Measurements from ENCODE around the gene ODAD2. TPM values are rescaled to one million over a fixed set of nuclear protein-coding genes. Genes with fewer than 3 reads are reported as not detected.

ODAD2 gene
- total and polyA plus RNA-seq, 2 donors (not counting 3 experiments of a cell fraction or from before 2014, with no cell fraction given) = 1.1 to 4.4 TPM

DNA sequence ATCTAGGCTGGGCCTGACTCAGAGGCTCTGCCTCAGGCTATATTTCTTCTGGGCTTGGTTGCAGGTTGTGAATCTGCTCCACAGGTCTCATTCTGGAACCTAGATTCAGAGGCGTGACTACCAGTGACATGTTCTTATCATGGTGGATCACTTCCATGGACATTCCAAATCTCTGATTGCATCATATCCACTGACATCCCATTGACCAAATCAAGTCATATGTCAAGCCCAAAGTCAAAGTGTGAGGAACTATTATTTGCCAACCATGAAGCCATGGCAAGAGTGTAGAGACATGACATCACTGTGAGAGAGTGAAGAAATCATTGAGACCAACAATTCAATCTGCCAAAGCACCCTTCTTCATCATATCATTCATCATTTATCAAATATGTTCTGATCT lies 11.9 kb upstream of the ODAD2 start:
- no peak overlapping the region for H3K27ac ChIP-seq (ENCODE audit: insufficient read depth, low read depth, low read length)
- CTCF ChIA-PET = no interaction called here
- H2AFZ ChIP-seq (ENCODE audit: low read depth, low read length) = no peak overlapping the region
- no TSS peak for BruUV-seq (replicated peaks)
- DNase-seq (ENCODE audit: low read depth, low spot score) (no peak), FAIRE-seq (no peak)
- no peaks in the 10 kb centered on the region for H3K9me1 ChIP-seq (replicated peaks; ENCODE audit: control insufficient read depth, extremely low read depth, insufficient read depth, low read length)
- no peak overlapping the region for H3K9ac ChIP-seq (replicated peaks; ENCODE audit: extremely low read depth, insufficient read depth, low read length)
- H3K27me3 ChIP-seq (ENCODE audit: control insufficient read depth in 2 of 2, insufficient read depth in 2 of 2, low read length in 2 of 2) = no peaks in the 10 kb centered on the region
- POLR2A ChIA-PET = no interaction called here
- no peak overlapping the region for H3K4me2 ChIP-seq (ENCODE audit: insufficient read depth, low read length)
- no peaks in the 10 kb centered on the region for H3K9me3 ChIP-seq (replicated peaks; ENCODE audit: control insufficient read depth, insufficient read depth, low read length)
- no peak overlapping the region for H3K4me3 ChIP-seq (replicated peaks in 1 of 3; ENCODE audit: insufficient read depth in 1 of 3, low read depth in 1 of 3, low read length in 3 of 3)
- intact Hi-C loops (cut with micrococcal nuclease) (no loop called here), dilution Hi-C loops (cut with MboI; ENCODE audit: extremely low pct_ligation_motif_present, low sequenced_read_pairs) (no loop called here)
- H4K20me1 ChIP-seq (replicated peaks; ENCODE audit: control insufficient read depth, extremely low read depth, insufficient read depth, low read length) = no peaks in the 10 kb centered on the region
- no peak for TF ChIP-seq JUN (IDR thresholded peaks at IDR 0.05; ENCODE audit: borderline replicate concordance, insufficient read depth, insufficient read length, low read depth)
- H3K36me3 ChIP-seq (ENCODE audit: control insufficient read depth in 2 of 2, extremely low read depth in 1 of 2, insufficient read depth in 2 of 2, low read length in 2 of 2) = no peaks in the 10 kb centered on the region
- H3K4me1 ChIP-seq (ENCODE audit: control insufficient read depth, extremely low read depth, insufficient read depth, low read length) = peaks cover 19% of the 10 kb centered on the region
- no peaks in the 10 kb centered on the region for H3K79me2 ChIP-seq (ENCODE audit: control insufficient read depth, insufficient read depth, low read length)

DNA sequence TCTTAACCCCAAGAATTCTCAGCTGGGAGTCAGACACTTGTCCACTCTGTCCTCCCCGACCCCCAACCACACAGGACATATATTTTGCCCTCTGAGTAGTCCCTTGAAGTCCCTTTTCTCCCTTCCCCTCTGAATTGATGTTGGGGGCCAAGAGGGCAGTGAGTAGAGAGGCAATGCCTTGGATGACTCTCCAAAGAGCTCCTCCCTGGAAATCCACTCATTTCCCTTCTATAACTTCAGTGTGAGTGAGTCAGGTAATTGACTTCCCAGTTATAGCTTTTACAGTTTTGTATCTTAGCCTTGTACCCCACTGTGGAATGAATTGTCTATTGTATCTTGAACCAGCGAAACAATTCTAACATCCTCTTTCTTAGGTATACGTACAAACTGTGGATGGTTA lies 9.2 kb upstream of the ODAD2 start:
- H3K4me1 ChIP-seq (ENCODE audit: control insufficient read depth, extremely low read depth, insufficient read depth, low read length) = peaks cover 19% of the 10 kb centered on the region

More for the DNA sequence above, 9.2 kb upstream of the ODAD2 start:
- no peaks in the 10 kb centered on the region for H3K79me2 ChIP-seq (ENCODE audit: control insufficient read depth, insufficient read depth, low read length)
- H3K27me3 ChIP-seq (ENCODE audit: control insufficient read depth in 2 of 2, insufficient read depth in 2 of 2, low read length in 2 of 2) = no peaks in the 10 kb centered on the region
- dilution Hi-C loops (cut with MboI; ENCODE audit: extremely low pct_ligation_motif_present, low sequenced_read_pairs) (no loop called here), intact Hi-C loops (cut with micrococcal nuclease) (loop anchor here (1.0 to 5.0 kb wide), 2 partner anchors 10 to 44 kb away; no protein-coding TSS in a partner anchor)
- no peak overlapping the region for H2AFZ ChIP-seq (ENCODE audit: low read depth, low read length)
- no peaks in the 10 kb centered on the region for H4K20me1 ChIP-seq (replicated peaks; ENCODE audit: control insufficient read depth, extremely low read depth, insufficient read depth, low read length)
- H3K36me3 ChIP-seq (ENCODE audit: control insufficient read depth in 2 of 2, extremely low read depth in 1 of 2, insufficient read depth in 2 of 2, low read length in 2 of 2) = no peaks in the 10 kb centered on the region
- DNase-seq (ENCODE audit: low read depth, low spot score) = peak; percentile 48
- H3K4me3 ChIP-seq (replicated peaks in 1 of 3; ENCODE audit: insufficient read depth in 1 of 3, low read depth in 1 of 3, low read length in 3 of 3) = no peak overlapping the region
- no peak for TF ChIP-seq MYC (IDR thresholded peaks at IDR 0.05; ENCODE audit: low read depth, low read length)
- no peak for TF ChIP-seq POLR2A (IDR thresholded peaks at IDR 0.05; ENCODE audit: low read depth, low read length)
- TF ChIP-seq, protein P1, sequence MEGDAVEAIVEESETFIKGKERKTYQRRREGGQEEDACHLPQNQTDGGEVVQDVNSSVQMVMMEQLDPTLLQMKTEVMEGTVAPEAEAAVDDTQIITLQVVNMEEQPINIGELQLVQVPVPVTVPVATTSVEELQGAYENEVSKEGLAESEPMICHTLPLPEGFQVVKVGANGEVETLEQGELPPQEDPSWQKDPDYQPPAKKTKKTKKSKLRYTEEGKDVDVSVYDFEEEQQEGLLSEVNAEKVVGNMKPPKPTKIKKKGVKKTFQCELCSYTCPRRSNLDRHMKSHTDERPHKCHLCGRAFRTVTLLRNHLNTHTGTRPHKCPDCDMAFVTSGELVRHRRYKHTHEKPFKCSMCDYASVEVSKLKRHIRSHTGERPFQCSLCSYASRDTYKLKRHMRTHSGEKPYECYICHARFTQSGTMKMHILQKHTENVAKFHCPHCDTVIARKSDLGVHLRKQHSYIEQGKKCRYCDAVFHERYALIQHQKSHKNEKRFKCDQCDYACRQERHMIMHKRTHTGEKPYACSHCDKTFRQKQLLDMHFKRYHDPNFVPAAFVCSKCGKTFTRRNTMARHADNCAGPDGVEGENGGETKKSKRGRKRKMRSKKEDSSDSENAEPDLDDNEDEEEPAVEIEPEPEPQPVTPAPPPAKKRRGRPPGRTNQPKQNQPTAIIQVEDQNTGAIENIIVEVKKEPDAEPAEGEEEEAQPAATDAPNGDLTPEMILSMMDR (IDR thresholded peaks at IDR 0.05; ENCODE audit: extremely low read depth in 1 of 2, insufficient read depth in 1 of 2, low read depth in 1 of 2, low read length in 2 of 2) = no peak
- TF ChIP-seq, protein P2, sequence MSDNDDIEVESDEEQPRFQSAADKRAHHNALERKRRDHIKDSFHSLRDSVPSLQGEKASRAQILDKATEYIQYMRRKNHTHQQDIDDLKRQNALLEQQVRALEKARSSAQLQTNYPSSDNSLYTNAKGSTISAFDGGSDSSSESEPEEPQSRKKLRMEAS (IDR thresholded peaks at IDR 0.05; ENCODE audit: insufficient read depth, insufficient read length) = no peak
- peak; percentile 98 for TF ChIP-seq FOS (IDR thresholded peaks at IDR 0.05; ENCODE audit: borderline replicate concordance, insufficient read depth, low read length)
- TF ChIP-seq GATA2 (IDR thresholded peaks at IDR 0.05; ENCODE audit: insufficient read depth, insufficient read length, low read depth, low read length) = peak; percentile 30
- peak; percentile 77 for TF ChIP-seq POLR2AphosphoS5 (IDR thresholded peaks at IDR 0.05; ENCODE audit: insufficient read depth, low read depth, low read length)
- no peak for TF ChIP-seq EZH2 (IDR thresholded peaks at IDR 0.05; ENCODE audit: borderline replicate concordance, low read depth, low read length, severe bottlenecking)
- peak; percentile 65 for TF ChIP-seq JUN (IDR thresholded peaks at IDR 0.05; ENCODE audit: borderline replicate concordance, insufficient read depth, insufficient read length, low read depth)
- CTCF ChIA-PET = interaction anchor here (1.0 to 2.5 kb wide), 4 partner anchors 10 to 224 kb away, joined by 3 to 12 read pairs (median 4); no protein-coding TSS in a partner anchor
- BruUV-seq (replicated peaks) = no TSS peak
- no peak overlapping the region for H3K9ac ChIP-seq (replicated peaks; ENCODE audit: extremely low read depth, insufficient read depth, low read length)
- no peaks in the 10 kb centered on the region for H3K9me1 ChIP-seq (replicated peaks; ENCODE audit: control insufficient read depth, extremely low read depth, insufficient read depth, low read length)
- H3K4me2 ChIP-seq (ENCODE audit: insufficient read depth, low read length) = peak overlapping the region; percentile 30
- POLR2A ChIA-PET = interaction anchor here (1.0 kb wide), 1 partner anchor 10 kb away, joined by 3 read pairs; no protein-coding TSS in a partner anchor
- peak overlapping the region; percentile 53 for H3K27ac ChIP-seq (ENCODE audit: insufficient read depth, low read depth, low read length)
- no peaks in the 10 kb centered on the region for H3K9me3 ChIP-seq (replicated peaks; ENCODE audit: control insufficient read depth, insufficient read depth, low read length)
- peak; percentile 86 for FAIRE-seq
